OCI-M1 (cell line): ENCODE measurements around the gene FRMD4A.

Source experiments
- DNase-seq: peaks from one replicate; lab custom pipeline; 2025; lab: John Stamatoyannopoulos, UW

FRMD4A gene

DNA sequence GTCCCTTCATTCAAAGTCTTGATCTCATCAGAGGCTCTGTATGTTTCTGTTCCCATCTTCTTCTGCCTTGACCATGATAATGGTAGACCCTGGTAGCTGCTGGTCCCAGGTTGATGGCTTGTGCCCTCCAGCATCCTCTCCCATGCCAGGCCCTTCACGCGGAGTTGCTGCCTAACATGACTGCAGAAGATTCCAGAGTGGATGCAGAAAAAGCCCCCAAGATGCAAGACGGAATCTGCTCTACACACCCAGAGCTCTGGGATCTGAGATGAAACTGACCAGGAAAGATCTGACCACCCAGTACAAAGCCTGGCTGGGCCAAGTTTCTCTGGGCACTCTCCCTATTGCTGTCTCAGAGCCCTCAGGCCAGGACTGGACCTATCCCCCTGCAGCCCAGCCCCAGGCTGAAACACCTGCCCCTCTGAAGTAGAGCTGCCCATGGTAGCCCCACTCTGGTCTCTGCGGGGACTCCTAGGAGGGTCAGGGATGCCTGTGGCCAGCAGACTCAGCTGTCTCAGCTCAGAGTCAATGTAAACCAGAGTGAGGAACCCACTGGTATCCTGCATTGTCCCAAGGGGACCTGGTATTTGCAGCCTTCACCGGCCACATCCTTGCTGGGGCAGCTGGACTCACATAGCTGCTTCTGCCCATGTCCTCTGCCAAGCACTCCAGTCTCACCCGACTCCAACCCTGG lies 9.5 kb upstream of the FRMD4A start:
- no peak for DNase-seq

DNA sequence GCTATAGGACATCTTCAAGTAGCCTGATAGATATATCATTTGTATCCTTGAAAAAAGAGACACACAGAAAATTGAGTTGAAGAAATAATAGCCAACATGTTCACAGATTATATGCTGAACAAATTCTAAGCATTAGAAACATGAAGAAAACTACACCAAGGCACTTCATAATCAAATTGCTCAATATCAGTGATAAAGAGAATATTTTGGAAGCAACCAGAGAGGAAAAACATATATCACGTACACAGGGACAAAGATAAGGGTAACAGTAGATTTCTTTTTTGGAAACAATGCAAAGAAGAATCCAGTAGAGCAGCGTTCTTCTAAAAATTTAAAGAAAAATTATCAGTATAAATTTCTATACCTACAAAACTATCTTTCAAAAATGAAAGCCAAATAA lies 6.0 kb upstream of the FRMD4A start:
- DNase-seq, result no peak

DNA sequence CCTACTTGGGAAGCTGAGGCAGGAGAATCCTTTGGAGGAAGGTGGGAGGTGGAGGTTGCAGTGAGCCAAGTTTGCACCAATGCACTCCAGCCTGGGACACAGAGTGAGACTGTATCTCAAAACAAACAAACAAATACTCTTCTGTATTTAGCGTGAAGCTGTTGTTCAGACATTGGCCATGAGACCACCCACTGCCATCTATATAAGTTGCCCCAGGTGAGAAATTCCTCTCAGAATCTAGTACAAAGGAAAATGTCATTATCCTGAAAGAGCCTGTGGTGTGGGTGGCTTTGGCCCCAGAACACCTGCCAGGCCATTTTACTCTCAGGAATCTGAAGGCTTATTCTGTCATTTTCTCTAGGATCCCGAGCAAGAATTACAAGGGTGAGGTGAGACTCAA lies 4.0 kb upstream of the FRMD4A start:
- DNase-seq, result no peak

DNA sequence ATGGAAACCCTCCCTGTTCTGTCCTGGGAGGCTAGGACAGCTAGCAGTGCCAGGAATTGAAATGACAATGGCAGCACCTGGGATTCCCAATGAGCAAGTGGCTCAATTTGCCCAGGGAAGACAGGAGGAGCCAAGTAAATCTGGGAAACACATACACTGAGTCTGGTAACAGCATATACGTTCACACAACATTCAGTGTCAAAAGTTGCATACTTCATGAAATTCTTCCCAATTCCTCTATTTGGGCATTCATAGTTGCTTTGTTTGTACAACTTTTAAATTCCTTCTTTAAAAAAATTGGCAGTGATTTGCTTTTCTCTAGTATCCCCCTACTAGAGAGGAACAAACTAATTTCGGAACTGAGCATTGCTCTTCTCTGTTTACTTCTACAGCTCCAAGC lies 2.9 kb upstream of the FRMD4A start:
- DNase-seq, result no peak

DNA sequence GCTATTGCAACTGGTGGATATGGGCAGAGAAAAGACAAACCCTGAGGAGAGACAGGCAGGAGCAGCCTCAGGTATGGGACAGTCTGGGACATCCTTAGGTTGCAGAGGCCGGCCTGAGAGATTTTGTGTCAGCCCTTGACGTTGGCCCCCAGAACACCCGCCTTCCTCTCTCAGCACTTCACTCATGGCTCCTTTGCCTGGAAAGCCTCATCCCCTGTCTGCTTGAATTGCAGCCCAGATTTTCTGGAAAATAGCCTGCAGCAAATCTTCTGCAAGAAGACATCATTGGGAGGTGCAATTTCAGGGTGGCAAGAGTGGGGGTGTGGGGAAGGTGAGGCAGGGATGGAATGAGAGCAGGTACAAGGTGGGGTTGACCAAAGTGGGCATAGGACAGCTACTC lies 2.2 kb upstream of the FRMD4A start:
- DNase-seq, result no peak

DNA sequence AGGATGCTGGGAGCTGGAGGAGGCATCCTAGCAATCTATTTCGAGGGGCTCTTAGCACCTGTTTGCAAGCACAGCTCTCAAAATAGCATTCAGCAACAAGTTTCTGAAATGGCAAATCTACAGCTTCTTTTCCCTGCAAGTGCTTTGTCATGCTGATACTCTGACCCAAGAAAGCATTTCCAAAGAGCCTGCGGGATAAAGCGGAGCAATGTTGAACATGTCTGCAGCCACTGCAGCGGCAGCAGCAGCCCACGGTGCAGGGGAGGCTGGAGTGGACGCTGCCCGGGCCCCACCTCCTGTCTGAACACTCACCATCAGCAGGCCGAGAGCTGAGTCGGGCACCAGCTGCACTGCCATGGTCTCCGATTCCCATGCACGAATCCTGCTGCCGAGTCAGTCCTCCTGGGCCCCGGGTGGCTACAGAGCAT lies 964 bp downstream of the FRMD4A start:
- DNase-seq, result no peak

DNA sequence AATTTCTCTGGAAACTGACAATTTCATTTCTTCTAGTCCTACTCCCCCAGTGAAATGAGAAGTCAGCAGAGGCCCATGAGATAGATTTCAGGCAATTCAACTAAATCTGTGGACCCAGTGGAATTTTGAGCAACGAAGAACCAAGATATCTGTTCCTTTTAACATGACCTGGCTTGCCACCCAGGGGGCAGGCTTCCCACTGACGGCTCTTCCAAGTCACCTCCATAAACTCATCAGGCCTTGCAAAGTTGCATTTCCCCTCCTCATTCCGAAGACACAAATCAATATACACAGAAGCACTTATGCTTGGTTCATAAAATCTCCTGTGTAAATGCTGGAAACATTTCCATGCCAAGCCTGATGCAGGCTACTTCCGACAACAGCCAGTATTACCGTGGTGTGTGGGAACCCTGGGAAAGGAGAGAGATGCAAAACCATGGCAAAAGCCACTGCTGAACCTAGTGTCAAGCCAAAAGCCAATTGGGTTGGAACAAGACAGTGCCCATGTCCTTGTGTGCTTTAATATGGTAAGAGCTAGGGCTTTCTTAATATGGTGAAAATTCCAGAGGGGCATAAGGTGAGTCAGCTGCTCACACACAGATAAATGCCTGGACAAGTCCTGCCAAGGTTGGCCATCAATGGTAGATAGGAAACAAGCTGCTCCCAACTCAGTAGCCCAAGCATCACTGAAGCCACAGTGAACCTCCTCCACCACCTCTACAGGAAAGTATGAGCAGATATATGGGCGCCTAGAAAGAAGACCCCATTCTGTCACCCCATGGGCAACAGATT lies 1.6 kb downstream of the FRMD4A start:
- no peak for DNase-seq

DNA sequence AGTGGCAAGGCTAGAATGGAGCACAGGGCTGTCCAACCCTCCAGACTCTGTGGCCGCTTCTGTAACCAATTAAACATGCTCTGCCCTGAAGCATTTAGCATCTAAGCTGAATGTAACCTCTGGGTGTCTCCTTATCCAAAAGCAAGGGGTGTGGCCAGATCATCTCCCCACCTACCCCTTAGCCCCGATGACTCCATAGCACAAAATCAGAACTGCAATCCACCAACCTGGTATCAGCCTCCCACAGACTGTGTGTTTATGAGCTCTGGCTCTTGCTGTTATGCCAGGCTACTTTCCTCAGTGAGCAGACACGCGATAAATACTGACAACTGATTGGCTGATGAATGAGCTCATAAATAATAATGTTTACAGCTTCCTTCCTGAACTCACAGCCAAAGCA lies 3.2 kb downstream of the FRMD4A start:
- no peak for DNase-seq

DNA sequence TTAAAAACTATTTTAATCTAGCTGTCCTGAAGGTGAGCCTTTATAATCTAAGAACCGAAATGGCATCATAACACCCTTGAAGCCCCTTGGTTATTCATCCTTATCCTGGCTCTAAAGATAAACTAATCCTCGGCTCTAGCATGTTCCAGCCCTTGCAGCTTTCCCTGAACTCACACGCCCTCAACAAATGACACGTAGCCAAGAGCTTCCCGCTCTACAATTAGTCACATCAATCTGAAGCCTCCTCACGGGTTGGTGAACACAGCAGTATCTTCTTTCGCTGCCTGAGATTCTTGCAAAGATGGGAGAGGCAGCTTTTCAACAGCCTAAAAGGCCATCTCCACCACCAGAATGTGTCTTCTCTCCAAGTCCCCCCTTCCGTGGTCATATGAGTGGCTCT lies 4.1 kb downstream of the FRMD4A start:
- no peak for DNase-seq

DNA sequence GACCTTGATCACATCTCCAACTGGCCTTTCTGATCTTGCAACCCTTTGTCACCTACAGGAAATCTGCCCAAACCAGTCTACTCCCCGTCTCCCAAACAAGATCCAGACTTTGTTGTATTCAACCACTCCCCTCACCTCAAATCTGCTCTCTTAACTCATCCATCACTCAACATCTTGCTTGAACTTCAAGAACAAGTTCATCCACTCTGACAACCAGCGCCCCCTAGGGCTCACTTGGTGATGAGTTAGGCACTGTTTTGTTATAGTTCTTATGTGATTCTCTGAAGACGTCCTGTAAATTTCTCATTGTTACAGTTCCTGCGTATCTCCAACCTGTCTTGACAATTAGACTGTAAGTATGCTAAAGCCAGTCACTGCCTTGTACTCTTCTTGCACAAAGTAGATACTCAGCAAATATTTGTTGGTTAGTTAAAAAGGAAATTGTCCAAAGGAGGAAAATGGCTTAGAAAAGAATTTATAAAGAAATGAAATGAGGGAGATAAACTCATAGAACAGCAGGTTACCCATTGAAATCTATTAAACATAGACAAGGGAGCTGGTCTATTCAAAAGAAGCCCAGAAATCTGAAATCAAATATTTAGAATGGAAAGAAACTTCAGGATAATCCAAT lies 5.3 kb downstream of the FRMD4A start:
- peak; percentile 44 for DNase-seq

DNA sequence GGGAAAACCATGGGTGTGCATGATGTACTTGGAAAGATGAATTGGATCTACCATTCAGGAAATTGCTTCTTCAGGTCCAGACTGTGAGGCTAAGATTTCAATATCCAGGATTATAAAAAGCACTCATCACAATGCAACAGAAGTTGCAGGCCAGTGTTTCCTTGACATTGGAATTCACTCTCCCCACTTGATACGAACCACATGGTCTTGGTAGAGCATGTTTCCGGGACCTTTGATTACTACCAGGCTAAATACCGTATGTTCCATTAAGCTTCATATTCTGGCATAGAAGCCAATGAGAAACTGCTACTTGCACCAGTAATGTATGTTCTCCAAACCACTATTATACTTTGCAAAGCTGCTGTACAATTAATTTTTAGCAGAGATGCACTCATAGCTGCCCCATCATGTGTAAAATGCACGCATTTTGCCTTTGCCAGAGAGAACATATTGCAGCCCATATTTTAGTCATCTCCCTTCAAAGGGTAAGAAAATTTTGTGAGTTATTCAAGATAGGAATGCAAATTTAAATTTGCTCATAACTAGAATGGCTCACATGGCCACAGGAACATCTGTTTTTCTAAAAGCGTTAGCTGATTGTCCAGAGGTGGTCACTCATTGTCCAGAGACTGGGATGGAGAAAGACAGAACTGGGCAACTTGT lies 8.1 kb downstream of the FRMD4A start:
- no peak for DNase-seq

DNA sequence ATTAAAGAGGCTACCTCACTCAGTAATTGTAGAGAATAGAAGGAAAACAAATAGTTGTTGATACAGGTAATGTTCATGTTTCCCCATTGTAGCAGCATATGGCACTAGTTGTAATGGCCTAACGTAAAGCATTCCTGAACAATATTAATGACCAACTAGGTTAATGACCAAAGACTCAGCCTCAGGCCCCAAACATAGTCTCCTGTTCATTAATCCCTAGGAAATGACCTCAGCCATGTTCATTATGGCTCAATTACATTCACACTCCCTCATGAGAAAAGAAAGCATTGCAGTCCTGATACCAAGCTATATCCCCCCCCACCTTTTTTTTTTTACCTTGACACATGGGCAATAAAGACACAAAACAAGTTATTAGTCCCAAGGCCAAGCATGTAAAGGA lies 12.7 kb downstream of the FRMD4A start:
- DNase-seq, result no peak

DNA sequence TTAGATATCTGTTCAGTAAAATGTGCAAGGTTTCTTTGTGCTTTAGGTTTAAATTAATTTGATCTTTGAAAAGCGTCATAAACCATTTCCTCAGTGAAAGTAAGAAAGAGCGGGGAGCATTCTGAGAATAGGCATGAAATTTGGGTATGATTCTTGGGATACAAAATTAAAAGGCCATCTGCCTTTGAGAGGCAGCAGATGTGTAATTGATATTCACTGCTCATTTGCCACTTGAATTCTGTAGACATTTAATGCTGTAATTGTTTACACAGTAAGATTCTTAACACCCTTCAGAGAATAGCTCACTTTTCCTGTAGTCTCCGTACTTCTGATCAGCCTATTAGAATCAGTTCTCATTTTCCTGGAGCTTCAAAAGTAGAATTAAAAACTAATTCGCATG lies 18.7 kb downstream of the FRMD4A start:
- no peak for DNase-seq

DNA sequence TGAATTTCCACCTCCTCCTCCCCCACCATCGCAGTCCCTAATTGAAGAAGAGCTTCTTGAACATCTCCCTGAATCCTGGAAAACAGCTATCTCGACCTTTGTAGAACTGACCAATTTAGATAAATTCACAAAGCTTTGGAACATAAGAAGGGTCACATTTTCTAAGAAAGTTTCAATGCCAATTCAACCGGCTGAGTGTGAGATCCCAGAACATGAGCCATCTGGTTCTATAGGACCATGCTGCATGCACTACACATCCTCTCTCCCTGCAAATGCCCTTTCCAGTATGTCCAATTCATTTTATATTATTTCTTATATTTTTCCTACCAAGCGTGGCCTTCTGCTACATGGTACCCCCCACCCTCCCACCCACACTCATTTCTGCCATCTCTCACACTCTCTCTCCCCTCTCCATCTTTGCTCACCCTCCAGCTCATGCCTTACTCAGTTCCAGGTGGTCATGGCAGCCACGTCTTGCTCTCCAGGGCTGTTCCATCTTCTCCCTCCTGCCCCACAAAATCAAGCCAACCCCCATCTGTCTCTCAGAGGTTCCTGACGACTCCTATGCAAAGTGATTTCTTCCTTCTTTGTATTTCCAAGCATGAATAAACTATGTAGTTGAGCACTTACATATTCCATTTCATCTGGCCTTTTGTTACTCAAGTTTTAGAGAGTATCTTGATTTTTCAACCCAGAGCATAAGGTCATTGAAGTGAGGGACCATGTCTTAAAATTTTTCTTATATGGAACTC lies 19.3 kb downstream of the FRMD4A start:
- DNase-seq, result no peak

DNA sequence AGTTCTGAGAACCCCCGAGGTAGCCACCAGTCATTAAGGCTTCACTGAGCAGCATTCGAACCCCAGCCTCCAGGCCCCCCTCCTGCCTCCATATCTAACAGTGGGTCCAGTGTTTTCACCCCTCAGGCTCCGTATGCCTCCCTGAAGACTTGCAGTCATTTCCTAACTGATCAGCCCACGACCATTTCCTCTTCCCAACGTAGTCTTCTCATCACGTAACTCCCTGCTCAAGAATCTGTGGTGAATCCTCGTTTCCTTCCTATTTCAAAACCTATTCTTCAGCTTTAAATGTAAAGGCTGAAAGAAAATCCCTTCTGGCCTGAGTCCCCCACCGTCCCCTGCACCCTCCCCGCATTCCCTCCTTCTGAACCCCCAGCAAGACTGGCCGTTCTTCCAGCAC lies 21.1 kb downstream of the FRMD4A start:
- DNase-seq, result no peak

DNA sequence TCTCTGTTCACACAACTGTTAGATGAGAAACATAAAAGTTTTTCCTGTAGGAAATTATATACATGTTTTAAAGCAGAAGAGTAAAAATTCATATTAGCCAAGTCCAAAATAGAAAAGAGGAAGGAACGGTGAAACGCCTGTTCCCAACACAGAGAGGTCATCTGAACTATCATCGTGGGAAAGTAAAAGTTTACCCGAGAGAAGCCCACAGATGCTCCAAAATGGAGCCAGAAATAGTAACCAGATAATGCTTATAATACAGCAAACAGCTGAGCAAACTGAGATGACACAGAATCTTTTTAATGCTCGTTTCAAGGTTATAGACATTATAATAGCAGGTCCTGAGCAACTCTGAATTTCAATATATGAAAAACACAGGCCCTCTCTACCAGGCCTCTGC lies 24.5 kb downstream of the FRMD4A start:
- DNase-seq, result no peak

DNA sequence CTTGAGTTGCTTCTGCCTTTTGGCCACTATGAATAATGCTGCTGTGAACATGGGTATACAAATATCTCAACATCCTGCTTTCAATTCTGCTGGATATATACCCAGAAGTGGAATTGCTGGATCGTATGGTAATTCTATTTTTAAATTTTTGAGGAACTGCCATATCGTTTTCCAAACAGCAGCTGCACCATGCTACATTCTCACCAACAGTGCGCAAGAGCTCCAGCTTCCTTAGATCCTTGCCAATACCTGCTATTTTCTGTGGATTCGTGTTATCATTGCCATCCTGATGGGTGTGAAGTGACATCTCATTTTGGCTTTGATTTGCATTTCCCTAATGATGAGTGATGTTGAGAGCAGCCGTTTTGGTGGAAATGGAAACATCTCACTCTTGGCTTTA lies 26.7 kb downstream of the FRMD4A start:
- no peak for DNase-seq

DNA sequence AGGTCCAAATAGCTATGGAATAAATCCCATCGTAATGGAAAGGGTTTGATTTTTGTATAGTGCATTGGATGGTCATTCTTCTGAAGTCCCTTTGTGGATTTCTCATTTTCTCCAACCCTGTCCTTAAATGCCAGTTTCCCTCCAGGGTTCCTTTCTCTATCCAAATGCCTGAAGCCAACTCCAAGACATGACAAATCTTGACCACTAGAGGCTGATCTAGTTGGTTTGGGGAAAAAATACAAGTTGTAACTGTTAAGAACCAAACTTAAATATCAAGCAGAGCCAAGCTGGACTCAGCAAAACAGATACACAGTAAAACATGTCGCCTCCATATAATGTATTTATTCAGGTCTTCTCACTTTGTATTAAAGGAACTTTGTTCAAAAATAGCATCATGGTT lies 28.7 kb downstream of the FRMD4A start:
- DNase-seq, result no peak

DNA sequence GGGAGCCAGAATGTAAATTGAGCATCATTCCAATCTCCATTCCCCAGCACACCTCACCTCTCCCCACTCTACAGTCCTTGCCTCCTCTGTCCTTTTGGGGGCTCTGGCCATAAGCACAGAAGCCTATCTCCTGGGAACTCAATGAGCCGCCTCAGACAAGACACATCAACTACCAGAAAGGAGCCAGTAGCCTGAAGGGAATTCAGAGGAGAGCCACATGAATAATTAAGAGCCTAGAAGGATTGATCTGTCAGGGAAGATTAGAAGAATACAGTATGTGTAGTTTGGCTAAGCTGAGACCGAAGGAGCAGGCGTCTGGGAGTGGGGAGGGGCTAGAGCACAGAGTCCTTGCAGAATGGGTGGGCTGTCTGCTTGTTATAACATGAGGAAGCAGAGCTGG lies 31.2 kb downstream of the FRMD4A start:
- no peak for DNase-seq

DNA sequence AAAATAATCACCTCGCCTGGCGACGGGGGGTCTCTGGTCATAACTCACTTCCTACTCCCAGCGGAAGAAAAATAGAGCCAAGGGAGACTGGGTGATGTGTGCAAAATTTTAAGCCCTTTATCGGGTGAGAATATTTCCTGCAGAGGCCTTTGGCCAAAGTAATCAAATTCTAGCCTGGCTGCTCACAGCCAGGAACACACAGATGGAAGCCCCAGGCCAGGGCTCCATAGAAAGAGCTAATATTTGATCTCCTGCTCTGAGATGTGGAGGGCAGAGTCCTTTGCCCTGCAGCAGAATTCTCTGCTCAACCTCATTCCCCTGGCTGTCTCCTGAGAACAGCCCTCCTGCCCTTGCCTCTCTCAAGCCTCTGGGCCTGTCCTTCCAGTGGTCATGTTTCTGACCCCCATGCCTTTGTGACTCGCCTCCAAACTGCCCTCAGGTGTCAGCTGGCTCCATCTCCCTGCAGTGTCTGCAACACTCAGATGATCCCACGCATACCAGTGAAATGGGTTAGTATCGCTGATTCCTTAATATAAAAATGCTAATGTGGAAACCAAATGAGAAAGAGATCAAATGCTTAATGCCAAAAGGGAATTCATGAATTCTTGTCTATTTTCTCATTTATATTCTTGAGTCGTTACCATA lies 34.5 kb downstream of the FRMD4A start:
- no peak for DNase-seq

DNA sequence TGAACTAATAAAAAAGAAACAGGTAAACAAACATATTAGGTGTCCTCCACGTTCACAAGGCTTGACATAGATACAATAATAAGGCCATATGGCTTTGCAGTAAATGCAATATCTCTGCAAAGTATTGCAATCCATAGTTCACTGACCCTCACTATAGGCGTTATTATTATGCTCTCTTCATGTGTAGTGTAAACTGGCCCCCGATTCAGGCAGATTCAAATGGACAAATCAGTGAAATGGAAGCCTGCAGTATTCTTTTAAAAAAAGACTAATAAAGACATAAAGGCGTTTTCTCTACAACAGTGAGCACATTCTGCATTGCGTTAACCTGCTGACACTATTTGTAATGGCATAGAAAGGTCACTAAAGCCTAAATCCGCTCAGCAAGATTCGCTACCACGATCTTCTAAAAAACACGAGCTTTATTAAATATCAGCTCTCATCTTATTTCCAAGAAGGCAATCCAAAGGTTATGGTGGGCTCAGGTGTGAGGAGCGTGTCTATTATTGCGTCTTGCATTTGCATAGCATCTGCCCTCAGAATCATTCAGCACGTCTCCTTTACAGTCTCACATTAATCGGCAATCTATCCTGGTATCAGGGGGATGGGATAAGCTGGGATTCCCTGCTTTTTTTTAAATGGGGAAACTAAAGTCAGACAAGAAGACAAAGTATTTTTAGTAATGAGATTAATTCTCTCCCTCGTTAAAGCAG lies 36.2 kb downstream of the FRMD4A start:
- DNase-seq, result no peak
